Keratinocyte (primary cell): Measurements from ENCODE around the gene HDAC9. TPM values are rescaled to one million over a fixed set of nuclear protein-coding genes. Genes with fewer than 3 reads are reported as not detected.

Experiments used
- DNase-seq: peaks from one replicate; pipeline ENCODE4 v3.0.0-alpha.2; 2011; ENCODE audit warnings: low read depth, missing footprints, low spot score
- FAIRE-seq: peaks from 2 replicates; lab custom pipeline; 2011; peaks lifted over from hg19 to GRCh38; lab: Jason Lieb, UNC
- H2AFZ ChIP-seq: 2 replicates; pipeline ENCODE4 v1.6.0; 2012; ENCODE audit warnings: low read length, control low read depth, inconsistent platforms; ENCODE audit not compliant: control insufficient read depth
- H3K27ac ChIP-seq: 2 replicates; pipeline ENCODE4 v1.5.1; 2011; ENCODE audit warnings: low read length; ENCODE audit not compliant: control insufficient read depth, insufficient read depth
- H3K27me3 ChIP-seq: 3 replicates; pipeline ENCODE4 v1.6.0; 2011; ENCODE audit warnings: low read length; ENCODE audit not compliant: control insufficient read depth, insufficient read depth; ENCODE audit errors: extremely low read depth
- H3K36me3 ChIP-seq, 2 experiments: 2 replicates in 1 of 2; 3 replicates in 1 of 2; pipeline ENCODE4 v1.5.1; 2011; ENCODE audit warnings: low read length in 2 of 2, mild to moderate bottlenecking in 1 of 2; ENCODE audit not compliant: control insufficient read depth in 2 of 2, insufficient read depth in 2 of 2; ENCODE audit errors: extremely low read depth in 1 of 2
- H3K4me1 ChIP-seq: 3 replicates; pipeline ENCODE4 v1.5.1; 2011; ENCODE audit warnings: low read length; ENCODE audit not compliant: control insufficient read depth, insufficient read depth; ENCODE audit errors: extremely low read depth
- H3K4me2 ChIP-seq: 3 replicates; pipeline ENCODE4 v1.6.0; 2011; ENCODE audit warnings: low read depth, low read length; ENCODE audit not compliant: control insufficient read depth, insufficient read depth; ENCODE audit errors: extremely low read depth
- H3K4me3 ChIP-seq, 3 experiments: fragments of 200-600 bp in 1 of 3; sonication (generic) in 1 of 3; 2 replicates in 2 of 3; 3 replicates in 1 of 3; pipeline ENCODE4 v1.5.1; 2011 to 2016; ENCODE audit warnings: low read length in 3 of 3, mild to moderate bottlenecking in 3 of 3, control low read depth in 2 of 3, inconsistent platforms in 1 of 3, low read depth in 1 of 3, mixed read lengths in 1 of 3, mixed run types in 1 of 3, moderate library complexity in 1 of 3; ENCODE audit not compliant: control insufficient read depth in 2 of 3, insufficient read depth in 2 of 3; ENCODE audit errors: extremely low read depth in 1 of 3
- H3K79me2 ChIP-seq: 2 replicates; pipeline ENCODE4 v1.6.0; 2012; ENCODE audit warnings: low read length; ENCODE audit not compliant: control insufficient read depth, insufficient read depth
- H3K9ac ChIP-seq: 3 replicates; pipeline ENCODE4 v1.6.0; 2011; ENCODE audit warnings: low read length; ENCODE audit not compliant: control insufficient read depth, insufficient read depth; ENCODE audit errors: extremely low read depth
- H3K9me1 ChIP-seq: 3 replicates; pipeline ENCODE4 v1.6.0; 2011; ENCODE audit warnings: low read length; ENCODE audit not compliant: control insufficient read depth, insufficient read depth; ENCODE audit errors: extremely low read depth
- H3K9me3 ChIP-seq: 2 replicates; pipeline ENCODE4 v1.5.1; 2012; ENCODE audit warnings: low read depth, low read length; ENCODE audit not compliant: control insufficient read depth
- H4K20me1 ChIP-seq: 3 replicates; pipeline ENCODE4 v1.6.0; 2011; ENCODE audit warnings: low read length; ENCODE audit not compliant: control insufficient read depth, insufficient read depth; ENCODE audit errors: extremely low read depth
- CTCF ChIP-seq, 3 experiments: IDR thresholded peaks in 1 of 3; conservative IDR thresholded peaks in 1 of 3; optimal IDR thresholded peaks in 1 of 3; 2 replicates in 2 of 3; 3 replicates in 1 of 3; pipeline versions ENCODE3 to v1.5.1; 2011; ENCODE audit warnings: low read length in 3 of 3, mild to moderate bottlenecking in 3 of 3, moderate library complexity in 2 of 3, control low read depth in 1 of 3, inconsistent platforms in 1 of 3; ENCODE audit not compliant: insufficient read depth in 2 of 3; ENCODE audit errors: extremely low read depth in 1 of 3
- EZH2 ChIP-seq: IDR thresholded peaks from one replicate; pipeline ENCODE4 v1.6.1; 2012; ENCODE audit warnings: inconsistent platforms, mild to moderate bottlenecking, low read length, moderate library complexity
- dilution Hi-C: fragments of 300-500 bp; cut with MboI; formaldehyde crosslinking; loops from one replicate; pipeline ENCODE4 v1.7.0; 2020; ENCODE audit warnings: low sequenced_read_pairs; ENCODE audit not compliant: extremely low pct_ligation_motif_present
- polyA plus RNA-seq, 5 experiments: library from polyadenylated mRNA; depleted of rRNA in 3 of 5; stranded (reverse) in 3 of 5; stranded (forward) in 1 of 5; unstranded in 1 of 5; fragments of >200 nt; gene quantifications; 1 replicate in 1 of 5; 2 replicates in 3 of 5; 3 replicates in 1 of 5; pipeline versions ENCODE4 v1.2.1 to v1.2.3, GENCODE V29; 2011 to 2012; ENCODE audit warnings: missing spikeins in 2 of 5, low read depth in 1 of 5, low replicate concordance in 1 of 5

Gene HDAC9
- polyA plus RNA-seq, 1 donor (not counting 4 experiments of a cell fraction or from before 2014, with no cell fraction given): 24.6 TPM

DNA sequence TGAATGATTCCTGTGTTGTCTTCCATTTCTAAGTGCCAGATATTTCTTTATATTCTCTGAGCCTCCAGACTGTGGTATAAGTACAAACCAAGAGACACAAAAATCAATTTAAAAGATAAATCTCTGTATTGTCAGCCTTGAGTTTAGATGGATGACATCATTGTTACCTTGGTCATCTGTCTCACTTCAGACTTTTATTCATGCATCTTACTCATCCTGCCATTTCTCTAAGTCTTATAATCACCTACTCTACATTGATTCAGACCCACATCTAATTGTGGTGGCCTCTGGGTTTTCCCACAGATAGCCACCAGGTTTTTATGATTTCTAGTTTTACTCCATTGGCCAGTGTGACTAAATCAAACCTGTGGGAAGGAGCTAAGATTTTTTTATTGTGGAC is 26.8 kb upstream of the HDAC9 start:
- H3K9me3 ChIP-seq: no peaks in the 10 kb centered on the region
- no peaks in the 10 kb centered on the region for H3K27me3 ChIP-seq
- no peaks in the 10 kb centered on the region for H3K9me1 ChIP-seq
- H3K9ac ChIP-seq: no peak overlapping the region
- no peak overlapping the region for H3K4me2 ChIP-seq
- H3K79me2 ChIP-seq: no peaks in the 10 kb centered on the region
- H3K36me3 ChIP-seq: no peaks in the 10 kb centered on the region
- no peaks in the 10 kb centered on the region for H4K20me1 ChIP-seq
- no peak for TF ChIP-seq CTCF (optimal IDR thresholded peaks at IDR 0.05 in 1 of 3, IDR thresholded peaks at IDR 0.05 in 1 of 3, conservative IDR thresholded peaks at IDR 0.05 in 1 of 3; ENCODE audit: extremely low read depth in 1 of 3, insufficient read depth in 2 of 3, low read length in 3 of 3)
- TF ChIP-seq EZH2: no peak
- no peaks in the 10 kb centered on the region for H3K4me1 ChIP-seq
- no peak overlapping the region for H3K4me3 ChIP-seq
- H3K27ac ChIP-seq: no peak overlapping the region
- DNase-seq: no peak
- no peak for FAIRE-seq
- H2AFZ ChIP-seq: no peak overlapping the region
- dilution Hi-C loops: no loop called here

- no peak overlapping the region for H3K27ac ChIP-seq
- no peak overlapping the region for H2AFZ ChIP-seq
- H3K4me1 ChIP-seq: no peaks in the 10 kb centered on the region
- DNase-seq: no peak
- TF ChIP-seq EZH2: no peak
- no peak for TF ChIP-seq CTCF (optimal IDR thresholded peaks at IDR 0.05 in 1 of 3, IDR thresholded peaks at IDR 0.05 in 1 of 3, conservative IDR thresholded peaks at IDR 0.05 in 1 of 3; ENCODE audit: extremely low read depth in 1 of 3, insufficient read depth in 2 of 3, low read length in 3 of 3)
- H3K27me3 ChIP-seq: no peaks in the 10 kb centered on the region
- H3K9ac ChIP-seq: no peak overlapping the region
- no peaks in the 10 kb centered on the region for H4K20me1 ChIP-seq
- no peak overlapping the region for H3K4me3 ChIP-seq
- dilution Hi-C loops: no loop called here
- H3K79me2 ChIP-seq: no peaks in the 10 kb centered on the region
- no peaks in the 10 kb centered on the region for H3K9me3 ChIP-seq
- H3K4me2 ChIP-seq: no peak overlapping the region
- FAIRE-seq: no peak
- H3K9me1 ChIP-seq: no peaks in the 10 kb centered on the region
- H3K36me3 ChIP-seq: no peaks in the 10 kb centered on the region
Observed at GRCh38 chr7:18469316-18469715, 26.2 kb upstream of the HDAC9 start.
